ENCODE results near the gene RLF. TPM values are rescaled to one million over a fixed set of nuclear protein-coding genes. Genes with fewer than 3 reads are reported as not detected.

Gene RLF
- total and polyA plus RNA-seq, 2 of the 8 experiments (the other 6 are each of a cell fraction or from before 2014, with no cell fraction given), result 4.2 to 18.0 TPM

GRCh38 chr1:40241362-40241761 is 80.2 kb downstream of the RLF start (continued):
- TF ChIP-seq CHD7 (IDR thresholded peaks at IDR 0.05; ENCODE audit: insufficient replicate concordance, low read length) (no peak), ASH2L (IDR thresholded peaks at IDR 0.05; ENCODE audit: low read length) (no peak), TEAD4 (IDR thresholded peaks at IDR 0.05; ENCODE audit: low read depth, low read length) (no peak), KDM1A (IDR thresholded peaks at IDR 0.05; ENCODE audit: borderline replicate concordance, low read length) (no peak), EGR1 (IDR thresholded peaks at IDR 0.05; ENCODE audit: borderline replicate concordance, low read depth, low read length) (no peak), HDAC6 (IDR thresholded peaks at IDR 0.05; ENCODE audit: low read depth, low read length) (no peak), JUND (IDR thresholded peaks at IDR 0.05; ENCODE audit: low read length) (no peak), USF2 (IDR thresholded peaks at IDR 0.05; ENCODE audit: low read length) (no peak), ATF3 (IDR thresholded peaks at IDR 0.05; ENCODE audit: insufficient read depth, low read depth, low read length) (no peak), JUN (IDR thresholded peaks at IDR 0.05; ENCODE audit: low read depth, low read length) (no peak), NRF1 (IDR thresholded peaks at IDR 0.05; ENCODE audit: low read depth, low read length) (no peak)
